ENCODE data around the gene PARP11. TPM values are rescaled to one million over a fixed set of nuclear protein-coding genes. Genes with fewer than 3 reads are reported as not detected.

The PARP11 gene
- total RNA-seq, 1 donor: 9.4 TPM

DNA sequence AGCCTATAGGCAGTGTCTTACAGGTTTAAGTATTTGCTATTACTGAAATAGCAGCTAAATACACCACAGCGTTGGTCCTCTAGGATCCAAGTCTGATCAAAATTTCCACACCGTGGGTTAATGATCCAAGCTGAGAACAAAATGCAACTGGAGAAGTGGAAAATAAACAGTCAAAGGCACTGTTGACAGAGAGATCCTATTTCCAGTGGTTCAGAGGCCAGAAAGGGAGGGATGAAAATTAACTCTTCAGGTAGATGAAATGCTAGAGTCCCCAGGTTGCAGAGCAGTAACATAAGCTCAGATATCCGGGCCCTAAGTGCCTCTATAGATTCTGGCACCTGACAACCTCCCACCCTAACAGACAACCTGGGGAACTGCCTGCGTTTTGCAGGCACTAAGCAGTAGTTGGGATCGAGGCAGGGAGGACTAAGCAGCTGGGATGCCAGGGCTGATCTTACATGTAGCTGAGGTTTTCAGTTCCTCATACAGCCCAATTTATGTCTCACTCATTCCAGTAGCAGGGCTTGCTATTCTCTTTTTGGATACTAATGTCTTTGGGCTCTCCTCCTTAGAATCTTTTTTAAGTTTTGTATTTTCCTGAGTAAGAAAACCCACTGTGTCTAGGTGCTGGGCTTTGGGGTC lies 77.6 kb downstream of the PARP11 start:
- no peaks in the 10 kb centered on the region for H3K27me3 ChIP-seq (ENCODE audit: insufficient read depth, low read length)
- H3K4me3 ChIP-seq (ENCODE audit: insufficient read depth, low read length): no peak overlapping the region
- H3K4me1 ChIP-seq (ENCODE audit: insufficient read depth, low read length): peaks cover 5% of the 10 kb centered on the region
- TF ChIP-seq, protein P1, sequence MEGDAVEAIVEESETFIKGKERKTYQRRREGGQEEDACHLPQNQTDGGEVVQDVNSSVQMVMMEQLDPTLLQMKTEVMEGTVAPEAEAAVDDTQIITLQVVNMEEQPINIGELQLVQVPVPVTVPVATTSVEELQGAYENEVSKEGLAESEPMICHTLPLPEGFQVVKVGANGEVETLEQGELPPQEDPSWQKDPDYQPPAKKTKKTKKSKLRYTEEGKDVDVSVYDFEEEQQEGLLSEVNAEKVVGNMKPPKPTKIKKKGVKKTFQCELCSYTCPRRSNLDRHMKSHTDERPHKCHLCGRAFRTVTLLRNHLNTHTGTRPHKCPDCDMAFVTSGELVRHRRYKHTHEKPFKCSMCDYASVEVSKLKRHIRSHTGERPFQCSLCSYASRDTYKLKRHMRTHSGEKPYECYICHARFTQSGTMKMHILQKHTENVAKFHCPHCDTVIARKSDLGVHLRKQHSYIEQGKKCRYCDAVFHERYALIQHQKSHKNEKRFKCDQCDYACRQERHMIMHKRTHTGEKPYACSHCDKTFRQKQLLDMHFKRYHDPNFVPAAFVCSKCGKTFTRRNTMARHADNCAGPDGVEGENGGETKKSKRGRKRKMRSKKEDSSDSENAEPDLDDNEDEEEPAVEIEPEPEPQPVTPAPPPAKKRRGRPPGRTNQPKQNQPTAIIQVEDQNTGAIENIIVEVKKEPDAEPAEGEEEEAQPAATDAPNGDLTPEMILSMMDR (IDR thresholded peaks at IDR 0.05; ENCODE audit: extremely low read depth, low read depth, low read length): no peak
- no peaks in the 10 kb centered on the region for H4K20me1 ChIP-seq (ENCODE audit: insufficient read depth, low read length)
- no peaks in the 10 kb centered on the region for H3K36me3 ChIP-seq (ENCODE audit: insufficient read depth, low read length)
- H3K9me3 ChIP-seq (ENCODE audit: low read depth, low read length): no peaks in the 10 kb centered on the region
- H3K27ac ChIP-seq (ENCODE audit: low read depth, low read length): no peak overlapping the region
- H3K4me2 ChIP-seq (ENCODE audit: insufficient read depth, low read length): no peak overlapping the region
- no peak overlapping the region for H2AFZ ChIP-seq (ENCODE audit: low read length)
- no peaks in the 10 kb centered on the region for H3K79me2 ChIP-seq (ENCODE audit: insufficient read depth, low read length)
- no peak for DNase-seq (ENCODE audit: insufficient read length, low spot score, missing footprints)

DNA sequence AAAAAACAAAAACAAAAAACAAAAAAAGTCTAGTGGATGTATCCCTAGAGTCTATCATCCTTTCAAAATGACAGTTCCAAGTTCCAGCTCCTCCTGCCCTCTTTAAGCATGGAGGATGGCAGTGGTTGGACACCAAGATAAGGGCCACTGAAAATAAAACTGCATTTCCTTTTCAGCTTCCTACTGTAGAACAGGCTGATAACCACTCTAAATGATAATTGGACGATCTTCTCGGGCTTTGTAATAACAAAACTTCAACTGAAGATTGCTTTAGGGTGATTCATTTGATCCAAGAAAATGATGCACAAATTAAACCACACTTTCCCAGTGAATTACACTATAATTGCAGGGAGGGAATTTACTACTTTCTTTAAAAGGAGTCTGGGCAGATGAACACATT lies 78.1 kb downstream of the PARP11 start:
- Histone ChIP-seq H3K4me1 (ENCODE audit: insufficient read depth, low read length) (peaks cover 5% of the 10 kb centered on the region), H3K36me3 (ENCODE audit: insufficient read depth, low read length) (no peaks in the 10 kb centered on the region), H3K27ac (ENCODE audit: low read depth, low read length) (no peak overlapping the region), H3K27me3 (ENCODE audit: insufficient read depth, low read length) (no peaks in the 10 kb centered on the region), H2AFZ (ENCODE audit: low read length) (no peak overlapping the region), H3K9me3 (ENCODE audit: low read depth, low read length) (no peaks in the 10 kb centered on the region), H3K4me3 (ENCODE audit: insufficient read depth, low read length) (no peak overlapping the region), H4K20me1 (ENCODE audit: insufficient read depth, low read length) (no peaks in the 10 kb centered on the region), H3K79me2 (ENCODE audit: insufficient read depth, low read length) (no peaks in the 10 kb centered on the region), H3K4me2 (ENCODE audit: insufficient read depth, low read length) (no peak overlapping the region)
- no peak for DNase-seq (ENCODE audit: insufficient read length, low spot score, missing footprints)
- TF ChIP-seq, protein P1 (IDR thresholded peaks at IDR 0.05; ENCODE audit: extremely low read depth, low read depth, low read length): no peak

DNA sequence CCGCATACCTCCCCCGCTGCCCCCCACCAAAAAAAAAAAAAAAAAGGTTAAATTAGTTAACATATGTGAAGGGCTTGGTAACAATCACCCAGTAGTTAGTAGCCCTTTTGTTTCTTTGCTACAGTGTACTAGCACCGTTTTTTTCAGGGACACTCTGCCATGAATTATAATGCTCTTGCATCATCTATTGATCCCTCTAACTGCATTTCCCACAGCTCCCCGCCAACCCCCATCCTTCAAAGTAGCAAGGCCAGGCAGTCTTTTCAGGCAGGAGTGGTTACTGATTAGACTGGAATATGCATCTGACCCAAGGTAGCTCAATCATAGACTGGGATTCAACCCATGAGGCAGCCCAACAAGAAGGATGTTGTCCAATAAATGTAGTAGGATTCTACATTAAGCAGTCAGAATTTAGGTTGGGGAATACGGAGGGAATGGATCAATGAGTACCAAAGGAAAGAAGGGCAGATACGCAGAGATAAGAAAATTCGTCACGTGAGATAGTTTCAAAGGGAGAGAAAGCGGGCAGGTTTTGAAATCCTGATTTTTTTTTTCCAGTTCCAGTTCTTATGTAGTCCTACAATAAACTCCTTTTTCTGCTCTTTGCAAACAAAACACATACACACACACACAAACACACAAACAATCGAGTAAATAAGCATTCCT lies 80.4 kb downstream of the PARP11 start:
- Histone ChIP-seq H3K36me3 (ENCODE audit: insufficient read depth, low read length) (no peaks in the 10 kb centered on the region), H3K4me1 (ENCODE audit: insufficient read depth, low read length) (peaks cover 5% of the 10 kb centered on the region), H3K27me3 (ENCODE audit: insufficient read depth, low read length) (no peaks in the 10 kb centered on the region), H2AFZ (ENCODE audit: low read length) (no peak overlapping the region), H3K4me2 (ENCODE audit: insufficient read depth, low read length) (no peak overlapping the region), H4K20me1 (ENCODE audit: insufficient read depth, low read length) (no peaks in the 10 kb centered on the region), H3K9me3 (ENCODE audit: low read depth, low read length) (no peaks in the 10 kb centered on the region), H3K4me3 (ENCODE audit: insufficient read depth, low read length) (no peak overlapping the region), H3K79me2 (ENCODE audit: insufficient read depth, low read length) (no peaks in the 10 kb centered on the region), H3K27ac (ENCODE audit: low read depth, low read length) (no peak overlapping the region)
- TF ChIP-seq, protein P1 (IDR thresholded peaks at IDR 0.05; ENCODE audit: extremely low read depth, low read depth, low read length): no peak
- DNase-seq (ENCODE audit: insufficient read length, low spot score, missing footprints): no peak

DNA sequence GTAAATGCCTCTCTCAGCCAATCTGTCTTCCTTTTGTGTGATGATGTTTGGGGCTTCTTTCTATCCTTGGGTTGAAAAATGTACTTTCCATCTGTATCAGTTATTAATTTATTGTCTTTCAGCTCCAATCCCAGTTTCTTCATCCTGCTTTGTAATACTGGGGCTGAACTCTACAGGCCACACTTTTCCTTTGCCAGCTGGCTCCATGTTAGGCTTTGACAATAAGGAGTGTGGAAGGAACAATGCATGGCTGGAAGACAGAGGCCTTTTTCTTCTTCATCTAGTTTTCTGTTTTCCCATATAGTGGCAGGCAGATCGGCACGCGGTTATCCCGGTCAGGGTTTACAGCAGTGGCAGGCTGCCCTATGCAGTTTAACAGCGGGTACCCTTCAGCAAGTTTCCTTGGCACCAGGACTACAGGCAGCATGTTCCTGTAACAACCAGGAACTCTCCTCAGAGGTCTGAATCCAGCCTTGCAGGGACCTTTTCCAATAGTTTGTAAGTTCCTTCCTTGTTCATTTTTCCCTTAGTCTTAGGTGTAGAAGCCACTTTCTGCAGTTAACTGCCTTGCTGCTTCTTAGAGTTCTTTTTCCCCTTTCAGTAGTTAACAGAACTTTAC lies 81.8 kb downstream of the PARP11 start:
- Histone ChIP-seq H3K4me2 (ENCODE audit: insufficient read depth, low read length) (no peak overlapping the region), H3K79me2 (ENCODE audit: insufficient read depth, low read length) (no peaks in the 10 kb centered on the region), H2AFZ (ENCODE audit: low read length) (no peak overlapping the region), H3K4me1 (ENCODE audit: insufficient read depth, low read length) (peaks cover 5% of the 10 kb centered on the region), H3K27me3 (ENCODE audit: insufficient read depth, low read length) (no peaks in the 10 kb centered on the region), H3K9me3 (ENCODE audit: low read depth, low read length) (no peaks in the 10 kb centered on the region), H4K20me1 (ENCODE audit: insufficient read depth, low read length) (no peaks in the 10 kb centered on the region), H3K4me3 (ENCODE audit: insufficient read depth, low read length) (no peak overlapping the region), H3K36me3 (ENCODE audit: insufficient read depth, low read length) (no peaks in the 10 kb centered on the region), H3K27ac (ENCODE audit: low read depth, low read length) (no peak overlapping the region)
- TF ChIP-seq, protein P1 (IDR thresholded peaks at IDR 0.05; ENCODE audit: extremely low read depth, low read depth, low read length): no peak
- DNase-seq (ENCODE audit: insufficient read length, low spot score, missing footprints): no peak
